NOMO-1 (cell line): ENCODE data around the gene ANP32A.

ENCODE experiments used
- DNase-seq, 2 experiments: peaks; one replicate each; lab custom pipeline; 2025; ENCODE audit not compliant: unreplicated experiment in 2 of 2; lab: John Stamatoyannopoulos, UW

ANP32A gene

GRCh38 chr15:68800875-68801274 lies 19.8 kb downstream of the ANP32A start:
- DNase-seq, result no peak

DNA sequence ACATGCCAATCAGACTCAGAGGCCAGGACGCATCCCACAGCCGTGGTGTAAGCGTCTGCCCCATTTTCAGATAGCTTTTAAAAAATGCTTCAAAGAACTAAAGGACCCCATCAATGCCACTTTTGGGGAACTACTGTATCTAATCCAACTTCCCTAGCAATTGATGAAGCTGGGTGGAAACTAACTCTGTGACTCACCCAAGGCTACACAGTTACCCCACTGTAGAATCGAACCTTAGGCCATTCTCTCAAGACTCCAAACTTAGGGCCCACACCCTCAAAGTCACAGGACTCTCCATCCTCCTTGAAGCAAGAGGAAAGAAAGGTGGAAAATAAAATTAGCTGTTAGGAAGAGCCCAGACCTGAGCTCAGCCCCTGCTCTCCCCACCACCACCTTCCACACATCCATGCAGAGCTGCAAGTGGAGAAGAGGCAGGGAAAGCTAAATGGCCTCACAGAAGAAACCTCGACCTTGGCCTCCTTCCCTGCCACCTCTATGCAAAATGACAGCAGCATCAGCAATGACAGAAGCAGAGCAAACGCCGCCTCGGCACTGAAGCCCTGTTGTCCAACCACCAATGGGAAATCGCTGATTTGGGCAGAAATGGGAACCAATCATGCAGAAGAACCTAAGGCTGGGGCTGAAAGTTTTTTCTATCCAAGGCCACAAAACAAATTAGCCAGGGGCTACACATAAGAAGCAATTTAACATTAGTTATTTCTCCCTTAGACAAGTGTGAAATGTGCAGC lies 22.2 kb downstream of the ANP32A start:
- DNase-seq, result peak in 1 of 2 experiments; percentile 7

- no peak for DNase-seq
Measured at GRCh38 chr15:68797599-68798345, 22.9 kb downstream of the ANP32A start.

DNA sequence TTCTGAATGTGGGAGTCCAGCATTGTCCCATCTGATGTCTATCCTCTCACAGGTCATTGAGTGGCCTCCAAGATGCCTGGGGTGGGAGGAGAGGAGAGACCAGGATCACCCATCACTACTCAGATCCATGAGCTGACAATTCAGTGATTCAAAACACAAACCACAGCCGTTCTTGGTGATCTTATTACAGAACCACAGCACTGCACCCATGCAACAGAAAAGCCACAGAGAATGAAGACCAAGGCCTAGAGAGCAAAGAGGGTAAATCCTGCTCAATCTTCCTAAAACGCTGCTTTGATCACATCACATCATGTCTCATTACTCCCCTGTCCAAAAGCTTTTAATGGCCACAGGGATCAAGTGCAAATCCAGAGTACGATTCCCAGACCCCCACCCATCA lies 23.5 kb downstream of the ANP32A start:
- DNase-seq, result no peak

- no peak for DNase-seq
Measured at GRCh38 chr15:68796576-68796975, 24.1 kb downstream of the ANP32A start.

DNA sequence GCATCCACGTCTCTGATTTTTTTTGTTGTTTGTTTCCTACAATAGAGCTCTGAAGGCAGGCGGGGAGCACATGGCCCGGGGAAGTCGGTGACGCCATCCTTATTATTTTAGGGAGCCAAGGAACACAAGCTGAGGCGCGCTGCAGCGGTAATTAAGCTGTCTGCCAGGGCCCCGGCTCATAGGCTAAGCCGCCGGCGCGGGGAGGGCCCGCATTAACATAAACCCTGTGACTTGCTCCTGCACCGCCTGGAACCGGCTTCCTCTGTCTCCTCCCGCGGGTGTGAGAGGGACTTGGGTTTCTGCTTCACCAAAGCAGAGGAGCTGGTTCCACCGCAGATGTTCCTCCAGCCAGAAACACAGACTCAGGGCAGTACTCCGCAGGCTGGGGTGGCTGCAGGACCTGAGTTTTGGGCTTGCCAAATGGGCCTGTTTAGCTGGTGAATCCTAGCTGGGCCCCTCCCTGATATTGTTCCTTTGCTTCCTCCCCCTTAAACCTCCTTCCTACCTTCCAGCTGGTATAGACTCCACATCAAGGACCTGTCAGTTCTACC lies 25.3 kb downstream of the ANP32A start:
- peak; percentile 79 to 91 for DNase-seq

DNA sequence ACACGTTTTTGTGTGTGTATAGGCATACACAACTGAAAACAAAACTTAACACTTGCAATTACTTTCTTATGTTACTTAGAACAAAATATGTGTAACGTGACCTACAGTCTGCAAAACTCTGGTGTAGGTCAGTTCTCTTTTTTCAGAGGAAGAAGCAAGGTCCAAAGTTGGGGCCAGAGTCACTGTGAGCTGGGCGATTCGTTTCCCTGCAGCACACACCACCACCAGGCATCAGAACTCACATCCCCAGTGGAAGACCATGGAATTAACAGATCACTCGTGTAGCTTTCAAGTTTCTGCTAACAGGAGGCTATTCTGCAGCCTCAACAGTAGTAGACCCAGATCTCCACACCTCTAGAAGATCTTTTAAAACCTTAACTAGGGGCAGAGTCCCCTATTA lies 25.8 kb downstream of the ANP32A start:
- DNase-seq, result peak; percentile 26 to 39

DNA sequence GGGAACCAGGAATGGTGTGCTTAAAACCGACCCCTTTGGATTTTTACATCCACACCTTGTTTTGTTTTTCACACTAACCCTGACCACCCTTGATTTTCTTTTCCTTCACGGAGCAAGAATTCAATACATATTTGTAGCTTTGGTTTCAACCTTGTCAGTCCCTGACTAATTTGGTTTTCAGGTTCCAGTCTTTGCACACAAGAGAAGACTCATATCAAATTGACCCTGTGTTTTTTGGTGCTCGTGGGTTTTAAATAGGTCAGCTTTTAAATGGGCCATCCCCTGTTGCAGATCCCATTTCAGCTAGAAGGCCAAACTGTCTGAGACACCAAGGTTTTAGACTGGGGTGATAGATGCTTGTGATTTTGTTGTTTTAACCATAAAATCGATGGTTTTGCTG lies 26.4 kb downstream of the ANP32A start:
- no peak for DNase-seq

DNA sequence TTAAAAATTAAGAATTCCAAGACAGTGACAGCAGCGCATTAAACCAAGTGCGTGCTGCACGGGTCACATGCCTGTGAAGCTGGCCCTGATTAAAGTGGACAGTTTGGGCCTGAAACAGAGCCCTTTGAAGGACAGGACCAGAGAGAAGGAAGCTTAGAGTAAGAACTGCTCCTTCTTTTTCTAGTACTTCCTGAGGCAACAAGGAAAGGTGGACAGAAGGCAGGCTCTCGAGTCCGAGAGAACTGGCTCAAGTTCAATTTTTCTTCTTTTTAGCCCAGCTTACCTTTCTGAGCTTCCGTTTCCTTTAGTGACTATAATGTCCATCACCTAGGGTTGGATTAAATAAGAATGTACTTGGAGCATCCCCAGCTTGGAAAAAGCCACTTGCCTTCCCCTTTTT lies 26.9 kb downstream of the ANP32A start:
- no peak for DNase-seq

- DNase-seq, result no peak
Measured at GRCh38 chr15:68792901-68793766, 27.6 kb downstream of the ANP32A start.

DNA sequence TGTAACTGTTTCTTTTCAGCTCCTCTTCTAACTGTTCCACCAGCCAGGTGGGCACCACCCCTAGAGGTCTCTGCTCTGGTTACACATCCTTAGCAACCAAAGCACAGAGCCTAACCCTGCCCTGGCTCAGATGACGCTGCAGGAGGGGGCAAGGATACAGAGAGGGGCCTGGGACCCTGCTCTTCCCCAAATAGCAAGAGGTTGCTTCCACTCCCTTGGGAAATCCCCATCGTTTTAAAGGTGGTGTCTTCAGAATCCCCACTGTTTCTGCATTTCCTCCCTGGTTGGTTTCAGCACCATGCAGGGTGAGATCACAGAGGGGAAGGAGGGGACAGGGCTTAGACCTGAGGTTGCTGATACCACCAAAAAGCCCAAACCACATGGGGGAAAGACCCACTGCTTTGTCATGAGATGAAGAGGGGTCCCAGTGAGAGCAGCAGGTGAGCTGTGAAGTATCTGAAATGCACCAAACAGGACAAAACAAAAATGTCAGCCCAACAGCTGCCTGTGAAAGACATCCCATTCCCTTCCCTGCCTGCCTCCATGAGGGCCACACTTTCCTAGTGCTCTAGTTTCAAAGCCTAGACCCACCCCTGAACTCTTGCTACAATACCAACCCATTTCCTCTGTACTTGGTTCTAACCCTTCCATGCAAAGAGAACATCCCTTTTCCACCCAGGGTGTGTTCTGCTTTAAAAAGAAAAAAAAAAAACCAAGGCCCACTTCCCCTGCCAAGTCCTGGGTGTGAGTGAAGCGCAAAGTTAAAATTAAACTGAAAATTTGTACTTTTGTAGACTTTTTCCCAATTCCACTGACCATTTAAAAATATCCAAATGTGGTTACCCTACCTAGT lies 29.0 kb downstream of the ANP32A start:
- peak; percentile 26 to 49 for DNase-seq

DNA sequence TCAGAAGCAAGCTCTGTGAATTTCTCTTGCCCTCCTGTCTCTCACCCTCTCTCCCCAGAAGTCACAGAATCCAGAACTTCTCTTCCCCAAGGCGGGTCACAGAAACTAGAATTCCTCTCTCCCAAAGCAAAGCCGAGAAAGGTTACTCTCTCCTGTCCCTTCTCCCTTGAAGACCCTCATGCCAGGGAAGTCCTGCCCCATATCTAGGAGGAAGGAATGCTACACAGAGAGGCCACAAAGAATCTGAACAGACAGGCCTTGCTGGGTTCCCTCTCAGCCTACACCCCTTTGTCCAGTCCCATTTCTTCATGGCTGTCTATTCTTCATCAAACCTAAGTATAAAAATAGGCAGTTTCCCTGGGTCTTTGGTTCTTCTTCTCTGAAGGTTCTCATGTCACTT lies 29.8 kb downstream of the ANP32A start:
- no peak for DNase-seq

DNA sequence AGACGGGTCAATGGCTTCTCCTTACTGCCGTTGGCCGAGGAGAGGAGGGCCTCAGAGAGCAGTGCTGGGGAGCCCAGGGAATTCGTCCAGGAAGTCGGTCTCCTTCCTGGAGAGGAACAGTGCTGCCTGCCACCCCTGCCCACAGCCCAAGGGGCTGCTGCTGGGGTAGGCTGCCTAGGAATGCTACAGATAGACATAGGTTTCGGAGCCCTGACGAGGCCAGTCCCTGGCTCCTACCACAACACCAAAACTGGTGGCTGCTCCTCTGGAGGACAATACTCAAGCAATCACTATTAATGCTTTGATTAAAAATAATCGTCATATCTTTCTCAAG lies 30.5 kb downstream of the ANP32A start:
- no peak for DNase-seq

- no peak for DNase-seq
Measured at GRCh38 chr15:68789534-68790241, 31.0 kb downstream of the ANP32A start.

DNA sequence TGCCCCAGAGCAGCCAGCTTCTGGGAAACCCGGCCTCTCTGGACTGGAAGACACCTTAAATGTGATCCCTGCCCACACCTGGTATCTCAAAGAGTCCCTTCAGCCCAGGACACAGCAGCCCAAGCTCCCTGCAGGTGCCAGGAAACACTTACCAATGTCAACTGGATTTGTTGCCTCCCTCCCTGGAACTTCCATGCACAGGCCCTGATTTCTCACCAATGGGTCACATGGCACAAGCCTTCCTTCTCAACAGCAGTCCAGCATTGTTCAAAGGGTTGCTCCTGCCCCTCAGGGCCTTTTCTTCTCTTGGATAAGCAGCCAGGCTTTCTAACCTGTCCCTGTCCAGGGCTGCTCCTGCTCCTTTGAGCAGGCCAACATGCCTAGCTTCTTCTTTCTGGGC lies 31.6 kb downstream of the ANP32A start:
- no peak for DNase-seq

- DNase-seq, result no peak
Measured at GRCh38 chr15:68788264-68788624, 32.5 kb downstream of the ANP32A start.

DNA sequence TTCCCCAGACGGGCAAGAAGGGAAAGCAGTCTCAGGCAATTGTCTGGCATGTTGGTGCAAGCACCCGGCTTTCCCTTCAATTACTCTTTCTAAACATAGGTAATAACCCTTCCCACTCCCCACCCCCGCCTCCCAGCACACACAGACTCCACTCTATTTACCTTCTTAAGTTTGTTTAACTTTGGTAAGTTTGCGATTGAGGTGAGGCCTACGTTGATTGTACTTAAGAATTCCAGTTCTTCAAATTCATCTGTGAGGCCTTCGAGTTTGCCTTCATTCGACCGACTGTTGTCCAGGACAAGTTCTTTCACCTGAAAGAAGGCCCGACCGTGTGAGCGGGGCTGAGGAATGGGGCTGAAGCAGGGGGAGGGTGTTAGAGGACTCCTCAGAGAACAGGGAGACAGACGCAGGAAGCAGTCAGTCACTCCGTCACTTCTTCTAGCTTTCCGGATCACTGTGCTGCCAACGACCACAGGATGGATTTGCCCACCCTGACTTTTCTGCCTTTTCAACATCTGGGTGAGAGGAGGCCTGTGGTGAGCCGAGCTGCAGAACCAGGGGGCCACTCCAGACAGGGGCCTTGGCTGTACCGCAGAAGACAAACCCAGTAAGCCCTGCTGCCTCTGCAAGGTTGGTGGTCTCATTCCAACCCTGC lies 33.0 kb downstream of the ANP32A start:
- no peak for DNase-seq

DNA sequence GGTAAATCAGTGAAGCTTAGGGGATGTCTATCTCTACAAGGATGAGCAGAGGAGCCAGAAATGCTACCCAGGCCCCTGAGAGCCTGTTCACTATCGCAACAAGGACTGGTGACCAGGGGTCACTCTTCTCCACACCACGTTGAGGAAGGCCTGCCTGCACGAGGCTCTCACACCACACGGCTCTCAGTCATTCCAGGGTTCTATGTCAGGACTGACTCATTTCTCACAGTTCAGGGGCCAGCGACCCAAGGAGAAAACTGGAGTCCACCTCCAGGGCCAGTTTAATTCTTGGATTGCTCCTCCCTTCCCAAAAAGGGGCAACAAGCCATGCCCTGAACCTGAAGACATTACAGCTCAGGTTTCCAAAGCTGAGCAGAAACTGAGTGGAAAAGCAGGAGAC lies 33.9 kb downstream of the ANP32A start:
- DNase-seq, result no peak

DNA sequence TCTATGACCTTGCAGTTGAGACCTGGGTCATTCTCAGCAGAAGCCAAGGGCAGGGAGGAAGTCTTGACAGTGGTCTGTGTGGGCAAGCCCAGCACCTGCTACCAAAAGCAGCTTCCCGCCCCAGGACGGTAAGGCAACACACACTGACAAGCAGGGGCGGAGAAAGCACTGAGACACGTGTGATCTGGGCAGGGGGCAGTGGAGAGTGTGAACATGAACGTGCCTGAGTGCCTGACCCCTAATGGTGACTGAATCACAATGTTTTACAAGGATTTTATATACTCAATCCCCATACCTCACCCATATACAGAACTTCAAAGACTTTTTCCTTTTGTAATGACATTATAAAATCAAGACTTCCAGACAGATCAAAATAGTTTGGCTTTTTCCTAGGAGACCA lies 35.2 kb downstream of the ANP32A start:
- no peak for DNase-seq
